ENCODE measurements around the gene SCYGR6. TPM values are rescaled to one million over a fixed set of nuclear protein-coding genes. Genes with fewer than 3 reads are reported as not detected.

Gene SCYGR6
- polyA plus RNA-seq, 1 experiment, result not detected

DNA sequence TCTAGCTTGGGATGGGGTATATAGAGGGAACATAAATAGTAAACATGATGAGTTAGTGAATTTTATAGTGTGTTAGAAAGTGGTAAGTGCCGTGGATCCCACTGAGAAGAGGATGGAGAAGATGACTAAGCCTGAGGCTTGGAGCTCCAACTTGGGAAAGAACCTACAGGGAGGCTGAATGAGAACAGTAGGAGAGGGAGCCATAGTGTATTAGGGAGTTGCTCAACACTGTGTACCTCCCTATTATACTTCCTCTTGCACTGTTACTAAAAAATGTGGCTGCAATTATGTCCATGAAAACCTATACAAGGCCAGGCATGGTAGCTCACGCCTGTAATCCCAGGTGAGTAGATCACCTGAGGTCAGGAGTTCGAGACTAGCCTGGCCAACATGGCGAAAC lies 3.9 kb downstream of the SCYGR6 start:
- POLR2A ChIA-PET, result no interaction called here

DNA sequence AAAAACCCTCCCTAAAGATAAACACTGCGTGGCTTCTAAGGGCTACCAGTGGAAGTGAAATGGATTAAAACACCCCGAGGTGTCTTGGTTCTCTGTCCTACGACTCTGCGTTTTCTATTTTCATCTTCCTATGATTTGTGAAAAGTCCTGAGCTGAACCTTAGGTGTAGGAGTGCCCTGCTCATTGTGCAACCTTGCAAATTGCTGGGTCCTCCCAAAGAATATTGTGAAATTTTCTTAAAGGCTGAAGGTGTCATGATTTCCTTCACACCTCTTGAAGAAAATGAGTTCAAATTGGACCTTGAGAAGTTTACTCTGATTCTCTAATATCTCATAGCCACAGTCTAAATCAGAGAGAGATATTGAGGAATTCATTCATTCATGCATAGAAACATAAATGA lies 4.9 kb downstream of the SCYGR6 start:
- H3K36me3 ChIP-seq (ENCODE audit: control insufficient read depth, insufficient read depth, low read length), result no peaks in the 10 kb centered on the region
- no peaks in the 10 kb centered on the region for H3K27me3 ChIP-seq (ENCODE audit: control insufficient read depth, insufficient read depth, low read length)
- ChIA-PET POLR2A (no interaction called here), CTCF (no interaction called here)
- DNase-seq (ENCODE audit: low read depth), result no peak
- H3K4me3 ChIP-seq (ENCODE audit: low read depth, low read length), result no peak overlapping the region
- TF ChIP-seq, protein P1, sequence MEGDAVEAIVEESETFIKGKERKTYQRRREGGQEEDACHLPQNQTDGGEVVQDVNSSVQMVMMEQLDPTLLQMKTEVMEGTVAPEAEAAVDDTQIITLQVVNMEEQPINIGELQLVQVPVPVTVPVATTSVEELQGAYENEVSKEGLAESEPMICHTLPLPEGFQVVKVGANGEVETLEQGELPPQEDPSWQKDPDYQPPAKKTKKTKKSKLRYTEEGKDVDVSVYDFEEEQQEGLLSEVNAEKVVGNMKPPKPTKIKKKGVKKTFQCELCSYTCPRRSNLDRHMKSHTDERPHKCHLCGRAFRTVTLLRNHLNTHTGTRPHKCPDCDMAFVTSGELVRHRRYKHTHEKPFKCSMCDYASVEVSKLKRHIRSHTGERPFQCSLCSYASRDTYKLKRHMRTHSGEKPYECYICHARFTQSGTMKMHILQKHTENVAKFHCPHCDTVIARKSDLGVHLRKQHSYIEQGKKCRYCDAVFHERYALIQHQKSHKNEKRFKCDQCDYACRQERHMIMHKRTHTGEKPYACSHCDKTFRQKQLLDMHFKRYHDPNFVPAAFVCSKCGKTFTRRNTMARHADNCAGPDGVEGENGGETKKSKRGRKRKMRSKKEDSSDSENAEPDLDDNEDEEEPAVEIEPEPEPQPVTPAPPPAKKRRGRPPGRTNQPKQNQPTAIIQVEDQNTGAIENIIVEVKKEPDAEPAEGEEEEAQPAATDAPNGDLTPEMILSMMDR (IDR thresholded peaks at IDR 0.05; ENCODE audit: insufficient read depth, low read depth, low read length), result no peak

More for the DNA sequence above, 3.9 kb downstream of the SCYGR6 start:
- Histone ChIP-seq H3K4me3 (ENCODE audit: low read depth, low read length) (no peak overlapping the region), H3K36me3 (ENCODE audit: control insufficient read depth, insufficient read depth, low read length) (no peaks in the 10 kb centered on the region), H3K27me3 (ENCODE audit: control insufficient read depth, insufficient read depth, low read length) (no peaks in the 10 kb centered on the region)
- TF ChIP-seq, protein P1 (IDR thresholded peaks at IDR 0.05; ENCODE audit: insufficient read depth, low read depth, low read length), result no peak
- CTCF ChIA-PET, result interaction anchor here (0.9 kb wide), 1 partner anchor 18 kb away, joined by 3 read pairs; no protein-coding TSS in a partner anchor
- DNase-seq (ENCODE audit: low read depth), result no peak

DNA sequence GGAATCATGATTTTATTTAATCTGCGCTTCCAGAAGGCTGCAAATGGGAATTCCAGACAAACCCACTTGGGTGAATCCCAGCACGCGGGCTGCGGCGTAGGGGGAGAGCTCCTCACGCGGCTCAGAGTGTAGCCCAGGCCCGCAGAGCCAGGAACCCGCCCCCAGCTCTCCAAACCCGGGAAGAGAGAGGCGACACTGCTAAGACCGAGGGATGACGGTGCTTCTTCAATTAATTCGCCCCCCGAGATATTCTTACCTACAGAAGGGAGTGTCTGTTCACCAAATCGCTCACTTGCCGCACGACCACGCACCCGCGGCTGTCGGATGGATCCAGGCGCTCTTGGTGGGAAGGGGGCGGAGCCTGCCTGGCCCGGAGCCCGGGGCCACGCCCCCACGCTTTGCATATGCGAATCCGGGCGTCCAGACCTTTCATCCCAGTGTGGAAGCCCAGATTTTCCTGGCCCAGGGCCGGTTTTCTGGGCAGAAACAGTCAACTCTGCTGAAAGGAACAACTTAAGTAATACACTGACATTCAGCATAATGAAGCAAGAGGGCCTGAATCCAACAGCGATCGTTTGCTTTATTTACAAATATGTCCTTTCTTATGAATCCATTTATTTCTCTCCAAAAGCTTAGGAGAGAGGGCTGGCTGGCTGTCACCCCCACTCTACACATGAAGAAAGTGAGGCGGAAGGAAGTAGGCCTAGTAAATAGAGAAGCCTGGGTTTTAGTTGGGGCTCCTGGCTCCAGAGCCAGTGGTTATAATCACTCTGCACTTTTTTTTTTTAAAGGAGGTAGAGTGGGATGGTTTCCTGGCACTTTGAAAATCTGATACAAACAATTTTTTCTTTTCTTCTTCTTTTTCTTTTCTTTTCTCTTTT lies 6.6 kb downstream of the SCYGR6 start, which contains the start of gene SLC19A3:
TSS of gene SLC19A3 (minus strand) at position 342 of the 881 bp plus-strand sequence. CDS start 15,710 bp downstream, outside the sequence.
- POLR2A ChIA-PET, result no interaction called here
- CTCF ChIA-PET, result interaction anchor here (1.5 kb wide), 1 partner anchor 8 kb away, joined by 4 read pairs; no protein-coding TSS in a partner anchor
- Histone ChIP-seq H3K4me3 (ENCODE audit: low read depth, low read length) (peak within 1 kb of the TSS; percentile 43), H3K27me3 (ENCODE audit: control insufficient read depth, insufficient read depth, low read length) (no peaks in the 10 kb centered on the region), H3K36me3 (ENCODE audit: control insufficient read depth, insufficient read depth, low read length) (no peaks in the 10 kb centered on the region)
- no peak for DNase-seq (ENCODE audit: low read depth)
- TF ChIP-seq, protein P1 (IDR thresholded peaks at IDR 0.05; ENCODE audit: insufficient read depth, low read depth, low read length), result no peak

DNA sequence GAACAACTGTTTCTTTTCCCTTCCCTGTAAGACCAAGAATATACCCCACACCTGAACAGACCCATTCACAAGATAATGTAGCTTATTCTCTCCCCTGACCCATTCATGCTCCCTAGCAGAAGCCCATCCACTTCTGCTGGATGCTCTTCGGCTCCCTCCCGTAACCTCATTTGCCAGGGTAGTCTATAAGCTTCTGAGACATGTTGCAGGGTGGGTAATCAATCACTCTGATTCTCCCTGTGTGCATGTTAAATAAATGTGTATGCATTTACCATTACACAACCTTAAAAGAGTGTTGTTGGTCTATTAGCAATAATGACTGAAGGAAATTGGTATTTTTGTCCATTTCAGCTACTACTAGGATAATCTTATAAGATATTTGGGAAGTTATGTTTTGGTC lies 8.1 kb downstream of the SCYGR6 start:
- DNase-seq (ENCODE audit: low read depth), result no peak
- ChIA-PET CTCF (interaction anchor here (0.7 kb wide), 1 partner anchor 24 kb away, joined by 3 read pairs; no protein-coding TSS in a partner anchor), POLR2A (no interaction called here)
- H3K4me3 ChIP-seq (ENCODE audit: low read depth, low read length), result no peak overlapping the region
- H3K27me3 ChIP-seq (ENCODE audit: control insufficient read depth, insufficient read depth, low read length), result no peaks in the 10 kb centered on the region
- no peaks in the 10 kb centered on the region for H3K36me3 ChIP-seq (ENCODE audit: control insufficient read depth, insufficient read depth, low read length)
- TF ChIP-seq, protein P1 (IDR thresholded peaks at IDR 0.05; ENCODE audit: insufficient read depth, low read depth, low read length), result no peak

DNA sequence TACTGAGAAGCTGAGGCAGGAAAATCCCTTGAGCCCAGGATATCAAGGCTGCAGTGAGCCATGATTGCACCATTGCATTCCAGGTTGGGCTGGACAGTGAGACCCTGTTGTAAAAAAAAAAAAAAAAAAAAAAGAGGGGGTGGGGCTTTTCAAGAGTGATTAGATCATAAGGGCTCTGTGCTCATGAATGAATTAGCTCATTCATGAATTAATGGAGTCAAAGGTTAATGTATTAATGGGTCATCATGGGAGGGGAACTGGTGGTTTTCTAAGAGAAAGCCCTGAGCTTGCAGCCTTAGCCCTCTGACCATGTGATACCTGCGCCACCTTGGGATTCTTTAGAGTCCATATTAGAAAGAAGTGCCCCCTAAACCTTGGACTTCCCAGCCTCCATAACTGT lies 11.3 kb downstream of the SCYGR6 start:
- ChIA-PET POLR2A (no interaction called here), CTCF (no interaction called here)
- TF ChIP-seq, protein P1 (IDR thresholded peaks at IDR 0.05; ENCODE audit: insufficient read depth, low read depth, low read length), result no peak
- H3K27me3 ChIP-seq (ENCODE audit: control insufficient read depth, insufficient read depth, low read length), result no peaks in the 10 kb centered on the region
- DNase-seq (ENCODE audit: low read depth), result no peak
- no peak overlapping the region for H3K4me3 ChIP-seq (ENCODE audit: low read depth, low read length)
- H3K36me3 ChIP-seq (ENCODE audit: control insufficient read depth, insufficient read depth, low read length), result no peaks in the 10 kb centered on the region
